T-helper 2 cell treated with Interferon-gamma antibody and Interleukin-4, amounts not matched to agents 100 ng/mL and 5 ng/mL, for 36 hours (primary cell): ENCODE results near the gene PLOD3. TPM values are rescaled to one million over a fixed set of nuclear protein-coding genes. Genes with fewer than 3 reads are reported as not detected.

Experiments
- intact Hi-C: fragments of 100-400 bp; cut with micrococcal nuclease; formaldehyde crosslinking; loops from one replicate; pipeline ENCODE4 v1.15.1; 2023
- total RNA-seq: library from RNA; stranded (reverse); gene quantifications from 2 replicates; pipeline ENCODE4 v1.2.3, GENCODE V29; 2022

Gene PLOD3
- total RNA-seq, 1 donor from 2014 or later = 78.6 TPM

DNA sequence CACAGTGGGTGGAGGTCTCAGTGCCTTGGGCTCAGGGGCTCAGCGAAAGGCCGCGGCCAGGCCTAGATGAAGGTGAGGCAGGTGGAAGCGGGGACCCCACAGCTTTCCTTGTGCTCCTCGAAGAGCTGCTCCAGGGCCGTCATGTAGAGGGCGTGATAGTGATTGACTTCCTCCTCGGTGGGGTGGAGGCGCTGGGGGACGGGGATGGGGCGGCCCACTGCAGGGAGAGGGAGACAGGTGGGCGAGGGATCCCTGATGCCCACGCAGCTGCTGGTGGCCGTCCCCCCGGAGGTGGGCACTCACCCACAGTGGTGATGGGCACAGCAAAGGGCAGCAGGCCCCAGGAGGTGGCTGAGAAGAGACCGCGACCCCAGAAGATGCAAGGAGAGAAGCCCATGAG lies 21.5 kb downstream of the PLOD3 start:
- intact Hi-C loops = no loop called here

- intact Hi-C loops = no loop called here
These were observed 28.3 kb downstream of the PLOD3 start for GRCh38 chr7:101189109-101189508.

DNA sequence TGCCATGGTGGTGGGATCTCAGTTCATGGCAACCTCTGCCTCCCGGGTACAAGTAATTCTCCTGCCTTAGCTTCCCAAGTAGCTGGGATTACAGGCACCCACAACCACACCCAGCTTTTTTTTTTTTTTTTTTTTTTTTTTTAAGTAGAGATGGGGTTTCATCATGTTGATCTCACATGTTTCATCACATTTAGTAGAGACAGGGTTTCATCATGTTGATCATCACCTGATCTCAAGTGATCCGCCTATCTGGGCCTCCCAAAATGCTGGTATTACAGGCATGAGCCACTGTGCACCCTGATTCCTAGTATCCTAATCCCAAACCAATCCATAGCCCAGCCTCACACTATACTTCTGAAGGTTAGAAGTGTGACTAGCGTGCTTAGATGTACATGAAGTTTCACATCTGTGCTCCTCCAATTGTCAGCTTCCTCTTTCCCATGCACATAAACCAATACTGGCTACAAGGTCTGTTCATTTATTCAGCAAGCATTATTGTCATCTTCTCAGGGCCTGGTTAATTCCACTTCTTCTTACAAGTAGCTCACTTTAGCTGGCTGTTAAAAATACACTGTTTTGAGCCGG lies 30.4 kb downstream of the PLOD3 start:
- intact Hi-C loops = no loop called here

GRCh38 chr7:101186194-101186593 lies 31.2 kb downstream of the PLOD3 start:
- intact Hi-C loops = no loop called here

DNA sequence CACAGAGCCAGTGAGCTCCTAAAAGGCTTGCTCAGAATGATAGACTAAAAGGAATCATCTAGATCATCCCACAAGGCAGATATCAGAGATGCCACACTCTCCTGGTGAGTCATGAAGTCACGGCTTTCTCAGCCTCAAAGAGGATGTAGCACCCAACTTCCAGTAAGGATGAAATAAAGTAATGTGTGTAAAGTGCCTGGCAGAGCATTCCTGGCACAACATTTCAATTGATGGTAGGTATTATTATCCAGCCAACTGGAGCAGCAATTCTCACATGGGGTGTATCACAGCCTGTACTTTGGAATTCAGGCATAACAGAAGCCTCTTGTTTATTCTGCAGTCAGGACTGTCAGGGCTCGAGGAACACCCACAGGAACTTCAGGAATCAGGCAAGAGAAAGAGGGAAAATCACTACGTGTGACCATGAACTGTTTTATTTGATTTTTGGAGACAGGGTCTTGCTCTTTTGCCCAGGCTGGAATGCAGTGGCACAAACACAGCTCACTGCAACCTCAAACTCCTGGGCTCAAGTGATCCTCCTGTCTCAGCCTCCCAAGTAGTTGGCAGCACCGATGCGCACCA lies 32.0 kb downstream of the PLOD3 start:
- intact Hi-C loops = no loop called here

DNA sequence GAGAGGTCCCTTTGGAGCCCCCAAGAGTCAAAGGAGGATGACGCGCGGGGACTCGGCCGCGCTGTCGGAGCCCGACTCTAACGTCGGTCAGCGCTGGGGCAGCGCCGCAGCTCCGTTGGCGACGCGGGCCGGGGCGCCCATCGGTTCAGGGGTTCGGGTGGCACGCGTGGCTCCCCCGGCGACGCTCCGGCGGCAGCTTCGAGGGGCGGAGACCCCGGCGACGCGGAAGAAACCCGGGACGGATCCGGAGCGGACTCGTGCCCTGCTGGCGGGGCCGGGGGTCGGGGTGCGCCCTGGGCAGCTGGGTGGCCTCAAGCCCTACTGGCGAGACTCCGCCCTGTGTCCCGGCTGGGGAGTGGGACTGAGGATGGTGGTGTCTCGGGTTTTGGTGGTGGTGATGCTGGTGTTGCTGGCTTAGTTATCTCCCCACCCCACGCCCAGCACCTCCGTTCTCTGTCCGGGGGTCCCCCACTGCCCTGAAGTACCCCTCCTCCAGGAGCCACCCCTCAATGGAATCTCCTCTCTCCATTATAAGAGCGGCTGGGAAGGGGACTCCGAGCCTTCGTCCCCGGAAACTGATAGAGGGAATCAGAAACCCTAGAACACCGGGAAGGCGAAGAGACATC lies 37.1 kb downstream of the PLOD3 start, which contains the start of gene NAT16:
TSS of gene NAT16 (minus strand) at position 164 of the 626 bp plus-strand sequence. CDS start 5,486 bp downstream, outside the sequence.
- intact Hi-C loops = no loop called here

DNA sequence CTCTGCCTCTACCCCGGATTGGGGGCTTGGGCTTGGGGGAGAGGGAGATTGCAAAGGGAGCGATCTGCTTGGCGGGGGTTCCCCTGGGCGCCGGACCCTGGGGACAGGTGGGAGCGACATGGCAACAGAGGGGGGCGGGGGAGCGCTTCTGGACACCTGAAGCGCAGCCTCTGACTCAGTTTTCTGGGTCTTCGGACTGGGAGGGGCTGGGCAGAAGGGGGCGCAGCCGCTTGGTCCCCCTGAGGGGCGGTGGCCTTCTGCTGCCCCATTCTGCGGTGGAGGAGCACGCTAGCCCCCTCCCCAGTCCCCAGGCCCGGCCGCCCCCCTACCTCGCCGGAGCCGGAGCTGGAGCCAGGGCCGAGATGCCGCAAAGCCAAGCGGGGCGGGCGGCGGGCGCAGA lies 37.7 kb downstream of the PLOD3 start:
- intact Hi-C loops = no loop called here

DNA sequence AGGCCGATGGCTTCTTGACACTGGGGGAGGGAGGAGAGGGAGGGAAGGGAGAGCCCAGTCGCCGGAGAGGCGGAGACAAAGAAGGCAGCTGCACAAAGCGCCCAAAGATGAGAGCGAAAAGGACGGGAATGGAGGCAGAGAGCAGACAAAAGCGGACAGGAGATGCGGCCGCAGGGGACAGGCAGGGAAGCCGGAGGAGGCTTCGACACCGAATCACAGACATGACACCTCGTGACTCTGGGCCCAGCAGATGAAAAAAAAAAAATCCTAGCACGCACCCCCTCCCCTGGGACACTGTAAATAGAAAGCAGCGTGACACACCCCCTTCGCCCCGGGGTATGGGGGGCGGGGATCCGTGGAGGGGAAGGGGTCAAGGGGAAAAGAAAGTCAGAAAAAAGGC lies 38.3 kb downstream of the PLOD3 start:
- intact Hi-C loops = no loop called here

DNA sequence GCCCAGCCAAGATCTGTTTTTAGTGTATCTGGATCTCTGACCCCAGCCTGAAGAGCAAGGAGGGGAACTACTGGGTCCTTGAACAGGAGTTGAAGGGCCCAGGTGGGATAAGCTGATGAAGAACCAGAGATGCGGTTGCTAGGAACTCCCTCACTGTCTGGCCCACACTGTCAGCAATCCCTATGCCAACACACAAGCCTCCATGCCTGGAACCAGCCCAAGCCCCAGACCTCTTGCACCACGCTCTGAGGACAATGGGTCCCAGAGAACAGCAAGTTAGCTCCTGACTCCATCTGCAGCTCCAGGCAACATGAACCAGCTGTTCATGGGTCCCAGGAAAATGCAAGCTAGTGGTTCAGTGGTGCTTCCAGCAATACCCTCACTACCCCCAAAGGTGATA lies 39.7 kb downstream of the PLOD3 start:
- intact Hi-C loops = no loop called here

GRCh38 chr7:101175664-101176063 lies 41.7 kb downstream of the PLOD3 start:
- intact Hi-C loops = no loop called here

GRCh38 chr7:101174322-101174854 lies 43.0 kb downstream of the PLOD3 start:
- intact Hi-C loops = loop anchor here (5.0 kb wide), 1 partner anchor 133 kb away; no protein-coding TSS in a partner anchor

GRCh38 chr7:101173752-101174244 lies 43.6 kb downstream of the PLOD3 start:
- intact Hi-C loops = loop anchor here (5.0 kb wide), 1 partner anchor 134 kb away; no protein-coding TSS in a partner anchor

DNA sequence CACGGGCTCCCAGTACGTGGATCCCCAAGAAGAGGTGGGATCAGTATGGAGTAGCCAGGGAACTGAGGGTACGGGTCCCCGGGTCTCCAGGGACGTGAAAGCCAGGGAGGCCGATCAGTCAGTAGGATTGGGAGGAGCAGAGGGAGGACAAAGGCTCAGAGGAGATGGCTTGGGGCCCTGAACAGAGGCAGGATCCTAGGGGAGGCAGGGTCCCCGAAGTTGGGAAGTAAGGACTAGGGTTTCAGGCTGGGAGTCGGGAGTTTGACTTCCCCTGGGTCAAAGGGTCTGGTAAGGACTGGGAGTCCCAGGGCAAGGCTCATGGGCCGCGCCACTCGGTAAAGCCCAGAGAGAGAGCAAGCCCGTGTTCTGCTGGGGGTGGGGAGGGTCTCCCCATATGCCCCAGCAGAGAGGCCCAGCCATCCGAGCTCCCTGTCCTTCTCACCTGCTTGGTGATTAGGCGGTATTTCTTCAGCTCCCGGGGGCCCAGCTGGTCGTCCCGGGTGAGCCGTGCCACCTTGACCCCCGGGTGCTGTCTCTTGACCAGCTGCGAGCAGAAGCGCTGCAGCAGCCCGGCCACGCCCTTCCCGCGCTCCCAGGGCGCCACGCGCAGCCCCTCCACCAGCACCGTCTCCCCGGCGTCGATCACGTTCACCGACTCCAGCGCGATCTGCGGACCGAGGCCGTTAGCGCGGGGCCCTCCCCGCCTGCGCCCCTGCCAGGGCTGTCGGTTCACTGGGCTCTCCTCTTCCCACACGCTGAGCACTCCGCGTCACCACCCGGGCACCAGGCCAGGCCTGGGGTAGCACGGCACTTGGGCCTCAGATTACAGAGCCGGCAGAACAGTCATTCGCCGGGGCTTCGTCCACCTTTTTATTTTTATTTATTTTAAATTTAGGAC lies 44.3 kb downstream of the PLOD3 start:
- intact Hi-C loops = loop anchor here (5.0 kb wide), 1 partner anchor 134 kb away; no protein-coding TSS in a partner anchor

GRCh38 chr7:101172005-101172853 lies 45.2 kb downstream of the PLOD3 start:
- intact Hi-C loops = loop anchor here (5.0 kb wide), 1 partner anchor 135 kb away; no protein-coding TSS in a partner anchor

- intact Hi-C loops = loop anchor here (5.0 kb wide), 1 partner anchor 136 kb away; no protein-coding TSS in a partner anchor
These were observed 45.9 kb downstream of the PLOD3 start for GRCh38 chr7:101171442-101171837.

DNA sequence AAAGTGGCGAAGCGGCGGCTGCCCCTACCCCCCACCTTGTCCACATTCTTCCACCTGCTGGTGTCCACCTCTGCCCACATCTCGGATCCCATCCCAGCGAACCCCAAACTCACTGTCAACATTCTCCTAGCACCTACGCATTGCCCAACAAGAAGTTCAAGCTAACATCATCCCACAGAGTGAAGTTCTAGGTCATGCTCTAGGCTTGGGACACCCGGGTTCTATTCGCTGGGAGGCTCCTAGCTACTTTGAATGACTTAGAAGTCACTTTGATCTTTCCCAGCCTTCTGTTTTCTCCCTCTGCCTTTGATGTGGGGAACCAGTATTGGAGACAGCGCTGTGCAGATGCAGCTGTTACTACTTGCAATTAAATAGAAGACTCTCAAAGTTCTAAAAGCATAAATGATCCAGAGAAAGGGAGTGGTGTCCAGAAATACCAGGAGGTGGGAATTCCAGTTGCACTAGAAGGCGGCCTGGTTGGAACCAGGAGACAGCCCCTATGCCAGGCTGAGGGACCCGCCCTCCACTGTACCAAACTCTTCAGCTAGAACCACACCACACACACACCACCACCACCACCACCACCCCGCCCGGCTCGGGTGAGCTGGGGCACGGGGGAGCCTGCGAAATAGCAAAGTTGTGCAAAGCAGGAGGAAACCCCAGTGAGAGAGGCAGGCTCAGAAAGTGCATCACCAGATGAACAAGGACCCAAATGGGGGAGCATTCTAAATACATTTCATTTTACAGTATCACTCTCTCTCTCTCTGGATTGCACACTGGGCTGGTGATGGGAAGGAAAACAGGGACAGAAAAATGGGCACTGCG lies 46.6 kb downstream of the PLOD3 start:
- intact Hi-C loops = loop anchor here (5.0 kb wide), 1 partner anchor 136 kb away; no protein-coding TSS in a partner anchor

GRCh38 chr7:101169838-101170551 lies 47.4 kb downstream of the PLOD3 start:
- intact Hi-C loops = loop anchor here (1.0 to 5.0 kb wide), 3 partner anchors 26 to 137 kb away; no protein-coding TSS in a partner anchor

DNA sequence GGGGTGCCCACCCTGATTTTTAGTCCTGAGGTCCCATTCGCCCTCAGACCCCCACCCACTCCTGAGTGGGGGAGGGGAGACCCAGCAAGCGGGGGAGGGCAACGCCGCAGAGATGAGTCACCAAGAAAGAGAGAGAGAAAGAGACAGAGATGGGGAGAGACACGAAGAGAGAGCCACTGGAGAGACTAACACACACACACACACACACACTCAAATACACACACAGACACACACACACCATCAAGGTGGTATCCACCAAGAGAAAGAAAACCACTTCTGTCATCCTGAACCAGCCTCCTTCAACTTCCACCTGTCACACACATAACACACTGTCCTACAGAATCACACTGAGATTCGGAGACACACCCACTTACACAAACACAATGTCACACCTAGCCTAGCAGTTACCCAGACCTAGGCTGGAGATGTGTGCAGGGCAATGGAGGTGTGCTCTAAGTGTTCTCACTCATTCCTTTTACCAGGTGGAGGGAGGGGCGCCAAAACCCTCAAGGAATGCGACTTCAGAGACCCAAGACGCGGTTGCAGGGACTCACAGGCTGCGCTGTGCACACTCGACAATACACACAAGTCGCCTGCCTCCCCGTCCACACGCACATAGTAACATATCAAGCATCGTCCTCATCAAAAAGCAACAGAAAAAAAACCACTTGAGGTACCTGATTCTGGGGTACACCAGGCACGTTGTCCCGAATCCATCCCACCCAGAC lies 48.1 kb downstream of the PLOD3 start:
- intact Hi-C loops = loop anchor here (1.0 to 5.0 kb wide), 2 partner anchors 25 to 73 kb away; no protein-coding TSS in a partner anchor
